GM12873 (cell line): ENCODE measurements around the gene ZNF397.

Source experiments
- CTCF ChIP-seq: IDR thresholded peaks from 2 replicates; pipeline ENCODE4 v1.5.1; 2012; ENCODE audit warnings: low read depth, mild to moderate bottlenecking, moderate library complexity, low read length, control low read depth; ENCODE audit not compliant: insufficient read depth; ENCODE audit errors: missing control alignments

The ZNF397 gene

DNA sequence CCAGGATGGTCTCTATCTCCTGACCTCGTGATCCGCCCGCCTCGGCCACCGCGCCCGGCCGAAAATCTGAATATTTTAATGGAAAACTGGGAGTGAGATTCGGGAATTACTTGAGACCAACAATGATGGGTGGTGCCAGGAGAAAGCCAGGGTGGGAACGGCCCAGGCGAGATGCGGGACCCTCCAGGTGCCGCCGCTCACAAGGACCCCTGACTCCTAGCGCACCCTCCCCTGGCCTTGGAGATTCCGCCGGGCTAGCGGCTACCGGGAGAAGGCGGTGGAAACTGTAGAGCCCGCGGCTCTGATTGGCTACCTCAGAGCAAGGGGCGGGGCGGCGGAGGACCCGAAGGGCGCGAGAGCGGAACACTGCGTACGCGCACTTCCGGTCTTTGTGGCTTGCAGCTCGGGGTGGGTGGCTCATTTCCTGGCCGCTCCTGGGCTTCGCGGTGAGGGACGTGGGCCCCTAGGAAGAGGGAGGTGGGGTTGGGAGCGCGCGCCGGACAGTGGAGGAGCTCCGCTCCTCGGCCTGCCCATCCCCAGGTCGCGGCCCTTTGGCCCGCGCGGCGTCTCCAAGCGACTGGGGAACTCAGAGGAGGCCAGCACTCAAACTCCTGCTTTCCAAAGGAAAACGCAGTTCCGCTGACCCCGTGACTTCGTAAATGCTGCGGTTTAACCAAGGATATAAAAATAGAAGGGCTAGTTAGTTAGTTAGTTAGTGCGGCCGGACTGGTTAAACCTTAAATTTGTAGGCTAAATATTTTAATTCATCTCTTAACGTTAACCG, at the start of gene ZNF397:
Gene ZNF397 (plus strand): TSS at position 371 of the 784 bp plus-strand sequence. CDS start 1,437 bp downstream, outside the sequence.
- no peak for TF ChIP-seq CTCF

- no peak for TF ChIP-seq CTCF
These were observed 49.2 kb upstream of the ZNF397 start for GRCh38 chr18:35191698-35192025.

- no peak for TF ChIP-seq CTCF
These were observed 48.4 kb upstream of the ZNF397 start for GRCh38 chr18:35192415-35192814.

- no peak for TF ChIP-seq CTCF
These were observed 47.5 kb upstream of the ZNF397 start for GRCh38 chr18:35193316-35193715.

- TF ChIP-seq CTCF = no peak
These were observed 43.5 kb upstream of the ZNF397 start for GRCh38 chr18:35197296-35197695.

GRCh38 chr18:35201256-35201931, 39.4 kb upstream of the ZNF397 start:
- TF ChIP-seq CTCF = no peak

GRCh38 chr18:35203067-35203466, 37.8 kb upstream of the ZNF397 start:
- TF ChIP-seq CTCF = no peak
